Upper lobe of right lung (tissue), 1 donor: ENCODE data around the gene DHRS3. TPM values are rescaled to one million over a fixed set of nuclear protein-coding genes. Genes with fewer than 3 reads are reported as not detected.
"Not testable (repeated sequence)": the region's sequence is repeated elsewhere in the genome, so short reads cannot be mapped to it uniquely, and the experiment has no call there.

ENCODE experiments used
- ATAC-seq: fragments of 200-7000 bp; cut with Tn5 transposase; one replicate; pipeline ENCODE4 v1.9.1; 2020; ENCODE audit warnings: mild to moderate bottlenecking, moderate library complexity
- DNase-seq: peaks from one replicate; pipeline ENCODE4 v3.0.0-alpha.2; 2020
- H3K27ac ChIP-seq: fragments of 200-600 bp; one replicate; pipeline ENCODE4 v1.8.0; 2022
- H3K27me3 ChIP-seq: fragments of 200-600 bp; one replicate; pipeline ENCODE4 v1.8.0; 2022; ENCODE audit warnings: mild to moderate bottlenecking
- H3K36me3 ChIP-seq: fragments of 200-600 bp; one replicate; pipeline ENCODE4 v1.8.0; 2022
- H3K4me1 ChIP-seq: fragments of 200-600 bp; one replicate; pipeline ENCODE4 v1.8.0; 2022
- H3K4me3 ChIP-seq: fragments of 200-600 bp; one replicate; pipeline ENCODE4 v1.8.0; 2022; ENCODE audit warnings: mild to moderate bottlenecking
- H3K9me3 ChIP-seq: fragments of 200-600 bp; one replicate; pipeline ENCODE4 v1.8.0; 2022
- intact Hi-C: fragments of 100-400 bp; cut with DNase I; formaldehyde crosslinking; loops from one replicate; pipeline ENCODE4 v1.11.0; 2022
- microRNA-seq: library from miRNA; unstranded; fragments of <30 nt; microRNA quantifications from one replicate; pipeline ENCODE4 v1.2.0, GENCODE V29; 2020; ENCODE audit warnings: borderline microRNAs expressed
- total RNA-seq: library from RNA; stranded (reverse); fragmentation: NEBNext Ultra II Directional; extraction: Animal tissue kit (Norgen Biotek cat#: 25700); gene quantifications from one replicate; pipeline ENCODE4 v1.2.1, GENCODE V29; 2021
- TF ChIP-seq, protein P1 (sequence below): fragments of 200-600 bp; IDR thresholded peaks from one replicate; pipeline ENCODE4 v1.8.0; 2022; ENCODE audit warnings: antibody characterized with exemption
- donor health status: DM: no; HTN: yes; CAD: no; lungs with severe emphysema.

The DHRS3 gene
- total RNA-seq, 1 donor from 2014 or later = 106 TPM

DNA sequence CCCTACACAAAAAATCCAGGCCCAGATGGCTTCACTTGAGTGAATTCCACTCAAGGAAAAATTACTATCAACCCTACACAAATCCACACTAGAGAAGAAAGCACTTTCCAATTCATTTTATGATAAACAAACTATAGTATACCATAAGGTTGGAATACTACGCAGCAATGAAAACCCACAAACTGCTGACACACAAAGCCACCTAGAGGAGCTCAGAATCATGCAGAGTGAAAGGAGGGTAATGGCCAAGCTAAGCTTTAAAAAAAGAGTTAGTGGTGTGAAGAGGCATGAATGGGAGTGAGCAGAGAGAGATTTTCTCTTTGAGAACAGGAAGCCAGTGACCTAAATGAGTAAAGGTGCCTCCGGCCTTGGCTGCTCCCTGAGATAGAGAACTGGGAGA lies 93.7 kb downstream of the DHRS3 start:
- ATAC-seq (no peak), DNase-seq (no peak)
- H3K36me3 ChIP-seq = no peaks in the 10 kb centered on the region
- H3K4me3 ChIP-seq = no peak overlapping the region
- TF ChIP-seq, protein P1, sequence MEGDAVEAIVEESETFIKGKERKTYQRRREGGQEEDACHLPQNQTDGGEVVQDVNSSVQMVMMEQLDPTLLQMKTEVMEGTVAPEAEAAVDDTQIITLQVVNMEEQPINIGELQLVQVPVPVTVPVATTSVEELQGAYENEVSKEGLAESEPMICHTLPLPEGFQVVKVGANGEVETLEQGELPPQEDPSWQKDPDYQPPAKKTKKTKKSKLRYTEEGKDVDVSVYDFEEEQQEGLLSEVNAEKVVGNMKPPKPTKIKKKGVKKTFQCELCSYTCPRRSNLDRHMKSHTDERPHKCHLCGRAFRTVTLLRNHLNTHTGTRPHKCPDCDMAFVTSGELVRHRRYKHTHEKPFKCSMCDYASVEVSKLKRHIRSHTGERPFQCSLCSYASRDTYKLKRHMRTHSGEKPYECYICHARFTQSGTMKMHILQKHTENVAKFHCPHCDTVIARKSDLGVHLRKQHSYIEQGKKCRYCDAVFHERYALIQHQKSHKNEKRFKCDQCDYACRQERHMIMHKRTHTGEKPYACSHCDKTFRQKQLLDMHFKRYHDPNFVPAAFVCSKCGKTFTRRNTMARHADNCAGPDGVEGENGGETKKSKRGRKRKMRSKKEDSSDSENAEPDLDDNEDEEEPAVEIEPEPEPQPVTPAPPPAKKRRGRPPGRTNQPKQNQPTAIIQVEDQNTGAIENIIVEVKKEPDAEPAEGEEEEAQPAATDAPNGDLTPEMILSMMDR = no peak
- H3K4me1 ChIP-seq = peaks cover 33% of the 10 kb centered on the region
- H3K27ac ChIP-seq = no peak overlapping the region
- no peaks in the 10 kb centered on the region for H3K27me3 ChIP-seq
- no peaks in the 10 kb centered on the region for H3K9me3 ChIP-seq
- intact Hi-C loops = no loop called here

DNA sequence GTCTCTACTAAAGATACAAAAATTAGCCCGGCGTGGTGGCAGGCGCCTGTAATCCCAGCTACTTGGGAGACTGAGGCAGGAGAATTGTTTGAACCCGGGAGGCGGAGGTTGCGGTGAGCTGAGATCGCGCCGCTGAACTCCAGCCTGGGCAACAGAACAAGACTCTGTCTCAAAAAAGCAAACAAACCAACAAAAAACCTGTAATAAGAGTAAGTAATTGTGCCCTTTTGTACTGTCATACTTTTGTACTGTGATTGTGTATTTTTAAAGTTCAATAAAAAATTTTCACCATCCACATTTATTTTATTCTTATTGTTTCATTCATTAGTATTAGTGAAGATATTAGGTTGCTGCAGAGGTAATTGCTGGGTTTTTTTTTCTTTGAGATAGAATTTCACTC lies 95.2 kb downstream of the DHRS3 start:
- H3K4me1 ChIP-seq = peaks cover 28% of the 10 kb centered on the region
- H3K27me3 ChIP-seq, ATAC-seq, intact Hi-C loops, H3K9me3 ChIP-seq, DNase-seq, H3K27ac ChIP-seq, H3K36me3 ChIP-seq, H3K4me3 ChIP-seq: not testable (repeated sequence)

DNA sequence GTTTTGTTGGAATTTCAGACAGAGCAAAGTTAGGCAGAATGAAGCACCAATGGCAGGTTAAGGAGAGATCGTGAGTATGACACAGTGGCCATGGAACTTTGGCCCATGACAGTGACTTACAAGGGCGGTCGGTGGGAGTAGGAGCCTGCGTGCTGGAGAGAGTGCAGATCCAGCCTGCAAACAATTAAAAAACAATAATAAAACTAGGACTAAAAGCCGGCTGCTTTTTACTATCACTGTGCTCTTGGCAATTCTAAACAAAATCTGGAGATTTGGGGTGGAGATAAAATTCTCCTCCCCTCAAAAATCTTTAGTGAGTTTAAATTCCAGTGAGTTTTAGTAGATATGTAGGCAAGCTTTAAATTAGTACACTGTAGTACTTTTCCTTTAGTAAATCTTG lies 96.9 kb downstream of the DHRS3 start:
- no peaks in the 10 kb centered on the region for H3K27me3 ChIP-seq
- intact Hi-C loops = no loop called here
- H3K9me3 ChIP-seq = no peaks in the 10 kb centered on the region
- peaks cover 20% of the 10 kb centered on the region for H3K4me1 ChIP-seq
- no peak for DNase-seq
- H3K27ac ChIP-seq = no peak overlapping the region
- H3K36me3 ChIP-seq = no peaks in the 10 kb centered on the region
- ATAC-seq = no peak
- TF ChIP-seq, protein P1 = no peak
- H3K4me3 ChIP-seq = no peak overlapping the region

DNA sequence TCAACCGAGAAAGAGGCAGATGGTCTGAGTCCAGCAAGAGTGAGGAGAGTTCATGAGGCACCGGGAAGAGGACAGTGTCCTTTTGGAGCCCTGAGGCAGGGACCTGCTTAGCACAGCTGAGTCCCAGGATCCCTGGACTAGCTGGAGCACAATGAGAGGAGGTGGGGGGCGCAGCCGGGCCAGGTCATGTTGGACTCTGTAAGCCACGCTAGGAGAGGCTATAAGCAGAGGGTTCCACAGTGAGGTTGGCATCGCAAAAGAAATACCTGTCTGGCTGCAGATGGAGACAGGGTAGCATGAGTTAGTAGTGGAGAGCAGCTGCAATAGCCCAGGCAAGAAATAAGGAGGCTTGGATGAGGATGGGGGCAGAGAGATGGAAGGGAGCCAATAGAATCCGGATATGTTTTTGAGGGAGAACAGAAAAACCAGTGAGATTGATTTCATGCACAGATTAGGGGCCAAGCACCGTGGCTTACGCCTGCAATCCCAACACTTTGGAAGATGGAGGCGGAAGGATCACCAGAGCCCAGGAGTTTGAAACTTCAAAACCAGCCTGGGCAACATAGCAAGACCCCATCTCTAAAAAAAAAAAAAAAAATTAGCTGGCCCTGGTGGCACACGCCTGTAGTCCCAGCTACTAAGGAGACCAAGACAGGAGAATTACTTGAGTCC lies 98.2 kb downstream of the DHRS3 start:
- H3K4me1 ChIP-seq = peaks cover 17% of the 10 kb centered on the region
- DNase-seq = no peak
- no peak overlapping the region for H3K27ac ChIP-seq
- H3K27me3 ChIP-seq = no peaks in the 10 kb centered on the region
- H3K9me3 ChIP-seq = no peaks in the 10 kb centered on the region
- no peak overlapping the region for H3K4me3 ChIP-seq
- intact Hi-C loops = no loop called here
- no peaks in the 10 kb centered on the region for H3K36me3 ChIP-seq
- ATAC-seq = peak; percentile 26
- TF ChIP-seq, protein P1 = no peak

DNA sequence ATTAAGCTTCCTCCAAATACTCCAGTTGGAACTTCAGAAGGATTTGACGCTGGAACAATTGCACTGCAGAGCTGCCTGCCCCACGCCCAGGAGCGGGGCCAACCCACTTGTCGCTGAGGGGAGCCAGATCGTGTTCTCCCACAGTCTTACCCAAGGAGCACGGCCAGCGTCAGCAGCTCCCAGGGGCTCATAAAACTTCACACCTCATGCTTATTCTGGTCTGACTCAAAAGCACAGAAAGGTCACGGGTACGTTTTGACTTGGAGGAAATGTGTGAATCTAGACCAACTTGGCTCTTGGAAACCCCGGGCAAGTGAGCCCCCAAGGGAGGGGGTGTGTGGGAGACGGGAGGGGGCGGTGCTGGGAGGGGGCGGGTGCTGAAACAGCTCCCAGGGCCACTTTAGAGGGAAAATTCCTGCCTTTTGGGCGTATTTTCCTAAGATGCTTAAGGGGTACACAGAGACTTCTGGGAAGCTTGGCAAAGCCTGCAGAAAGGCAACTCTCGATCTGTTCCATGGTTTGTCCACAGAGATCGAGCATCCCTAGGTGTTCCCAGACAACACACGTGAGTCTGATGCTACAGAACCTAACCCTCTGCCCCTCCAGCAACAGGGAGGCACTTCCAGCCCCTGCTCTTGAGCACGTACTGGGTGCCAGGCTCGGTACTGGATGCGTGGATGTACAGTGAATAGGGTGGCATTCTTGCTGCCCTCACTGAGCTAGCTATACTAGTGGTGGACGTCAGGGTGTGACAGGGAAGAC lies 98.9 kb downstream of the DHRS3 start:
- peaks cover 17% of the 10 kb centered on the region for H3K4me1 ChIP-seq
- DNase-seq = no peak
- TF ChIP-seq, protein P1 = no peak
- no peaks in the 10 kb centered on the region for H3K36me3 ChIP-seq
- no peak overlapping the region for H3K27ac ChIP-seq
- no peak overlapping the region for H3K4me3 ChIP-seq
- intact Hi-C loops = no loop called here
- peak; percentile 75 for ATAC-seq
- no peaks in the 10 kb centered on the region for H3K9me3 ChIP-seq
- no peaks in the 10 kb centered on the region for H3K27me3 ChIP-seq

Small RNA genes within 50 kb of the gene (microRNA-seq; reads per million reads assigned to microRNA genes)
- not detected for gene MIR6730

Other genes with a start within 250 kb of the DHRS3 start
- gene AADACL4, start 25.9 kb upstream of the DHRS3 start, total RNA-seq = not detected
- gene AADACL3, start 97.9 kb upstream of the DHRS3 start, total RNA-seq = not detected
- not detected for gene CFAP107, start 128.0 kb upstream of the DHRS3 start, total RNA-seq
- not detected for gene PRAMEF12, start 155.5 kb upstream of the DHRS3 start, total RNA-seq
- gene PRAMEF1, start 173.2 kb upstream of the DHRS3 start, total RNA-seq = not detected
- not detected for gene PRAMEF11, start 213.2 kb upstream of the DHRS3 start, total RNA-seq
- gene HNRNPCL1, start 230.5 kb upstream of the DHRS3 start, total RNA-seq = not detected
- gene PRAMEF2, start 238.9 kb upstream of the DHRS3 start, total RNA-seq = not detected